DMS153 (cell line): ENCODE measurements around the gene TMX3.

ENCODE experiments used
- DNase-seq: peaks from one replicate; lab custom pipeline; 2025; lab: John Stamatoyannopoulos, UW

Gene TMX3, protein sequence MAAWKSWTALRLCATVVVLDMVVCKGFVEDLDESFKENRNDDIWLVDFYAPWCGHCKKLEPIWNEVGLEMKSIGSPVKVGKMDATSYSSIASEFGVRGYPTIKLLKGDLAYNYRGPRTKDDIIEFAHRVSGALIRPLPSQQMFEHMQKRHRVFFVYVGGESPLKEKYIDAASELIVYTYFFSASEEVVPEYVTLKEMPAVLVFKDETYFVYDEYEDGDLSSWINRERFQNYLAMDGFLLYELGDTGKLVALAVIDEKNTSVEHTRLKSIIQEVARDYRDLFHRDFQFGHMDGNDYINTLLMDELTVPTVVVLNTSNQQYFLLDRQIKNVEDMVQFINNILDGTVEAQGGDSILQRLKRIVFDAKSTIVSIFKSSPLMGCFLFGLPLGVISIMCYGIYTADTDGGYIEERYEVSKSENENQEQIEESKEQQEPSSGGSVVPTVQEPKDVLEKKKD

GRCh38 chr18:68714712-68715496 lies at the start of gene TMX3:
Gene TMX3, minus strand, starts transcription at chr18:68715108. Its CDS starts 127 bp downstream, at chr18:68714981.
- peak; percentile 80 for DNase-seq

DNA sequence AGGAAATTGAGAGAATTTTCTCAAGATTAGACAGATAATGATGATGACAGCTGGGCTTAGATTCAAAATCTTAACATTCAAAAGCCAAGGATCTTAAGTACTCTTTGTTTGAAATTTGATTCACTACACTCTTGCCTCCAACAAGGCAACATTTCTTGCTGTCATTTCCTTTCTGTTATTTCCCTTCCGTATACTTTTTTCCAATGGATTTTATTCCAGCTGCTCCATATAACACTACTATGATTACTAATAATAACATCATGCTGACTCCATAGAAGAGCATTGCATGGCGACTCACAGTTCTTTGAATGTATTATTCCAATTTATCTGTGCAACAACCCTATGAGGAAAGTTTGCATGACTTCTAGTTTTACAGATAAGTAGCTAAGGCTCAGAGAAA lies 49.1 kb upstream of the TMX3 start:
- no peak for DNase-seq

GRCh38 chr18:68763083-68763482 lies 48.2 kb upstream of the TMX3 start:
- no peak for DNase-seq

GRCh38 chr18:68759308-68759707 lies 44.4 kb upstream of the TMX3 start:
- DNase-seq: no peak

- no peak for DNase-seq
These were observed 42.2 kb upstream of the TMX3 start for GRCh38 chr18:68757126-68757525.

DNA sequence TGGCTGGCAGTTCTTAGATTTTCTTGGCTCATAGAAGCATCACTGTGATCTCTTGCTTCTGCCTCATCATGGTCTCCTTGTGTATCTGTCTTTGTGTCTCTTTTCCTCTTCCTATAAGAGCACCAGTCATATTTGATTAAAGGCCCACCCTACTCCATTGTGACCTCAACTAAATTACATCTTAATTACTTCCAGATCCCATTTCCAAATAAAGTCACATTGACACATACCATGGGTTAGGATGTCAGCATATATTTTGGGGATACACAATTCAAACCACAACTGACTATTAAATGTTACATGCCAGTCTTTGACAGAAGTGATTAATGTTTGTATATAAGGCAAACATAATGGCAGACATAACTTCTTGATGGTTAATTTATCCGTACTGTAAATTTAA lies 27.3 kb upstream of the TMX3 start:
- no peak for DNase-seq

- DNase-seq: no peak
These were observed 26.1 kb upstream of the TMX3 start for GRCh38 chr18:68740966-68741365.

GRCh38 chr18:68739462-68739861 lies 24.6 kb upstream of the TMX3 start:
- DNase-seq: no peak

DNA sequence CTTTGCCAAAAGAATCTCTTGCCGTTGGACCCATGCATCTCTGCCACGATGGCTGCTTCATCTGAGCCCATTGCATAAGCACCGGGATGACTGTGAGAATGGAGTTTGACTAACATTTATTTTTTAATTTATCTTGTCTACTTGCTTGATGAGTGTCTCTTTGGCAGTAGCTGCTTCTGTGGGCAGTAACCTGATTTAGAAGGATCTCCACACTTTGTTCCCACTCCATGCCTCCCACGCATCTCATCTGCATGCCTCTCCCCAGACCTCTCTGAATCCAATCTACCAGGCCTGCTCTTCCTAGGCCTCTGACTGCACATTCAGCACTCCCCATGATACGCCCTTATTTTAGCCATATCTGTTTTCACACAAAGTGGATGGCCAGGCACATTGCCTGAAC lies 23.7 kb upstream of the TMX3 start:
- DNase-seq: no peak

GRCh38 chr18:68735483-68736343 lies 20.8 kb upstream of the TMX3 start:
- DNase-seq: peak; percentile 14

- DNase-seq: no peak
These were observed 19.4 kb upstream of the TMX3 start for GRCh38 chr18:68734308-68734707.

- DNase-seq: no peak
These were observed 18.8 kb upstream of the TMX3 start for GRCh38 chr18:68733707-68734106.

DNA sequence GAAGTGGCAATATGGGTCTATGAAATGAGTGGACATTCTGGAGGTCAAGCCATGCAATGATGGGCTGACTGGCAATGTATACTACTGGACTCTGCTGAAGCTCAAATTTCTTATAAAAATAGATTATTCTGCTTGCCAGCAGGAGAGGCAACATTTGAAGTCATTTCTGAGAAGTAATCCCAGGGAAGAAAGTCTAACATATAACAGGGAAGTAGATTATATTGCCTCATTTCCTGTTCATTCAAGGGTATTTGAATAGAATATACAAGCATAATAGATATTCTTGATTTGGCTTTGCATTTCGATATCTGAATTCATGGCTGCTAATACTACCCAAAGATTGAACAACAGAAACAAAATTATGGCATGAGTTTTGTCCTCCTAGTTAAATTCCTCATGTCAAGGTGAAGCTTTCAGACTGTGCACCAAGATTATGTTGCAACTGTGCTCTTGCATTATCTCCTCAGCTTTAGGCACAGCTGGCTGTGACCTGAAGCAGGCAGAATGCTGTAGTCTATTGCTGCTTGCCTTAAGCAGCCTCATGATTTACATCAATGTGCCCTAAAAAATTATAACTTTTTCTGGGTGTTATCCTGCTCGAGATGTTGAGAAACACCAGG lies 13.3 kb upstream of the TMX3 start:
- DNase-seq: no peak

GRCh38 chr18:68727506-68727905 lies 12.6 kb upstream of the TMX3 start:
- no peak for DNase-seq

DNA sequence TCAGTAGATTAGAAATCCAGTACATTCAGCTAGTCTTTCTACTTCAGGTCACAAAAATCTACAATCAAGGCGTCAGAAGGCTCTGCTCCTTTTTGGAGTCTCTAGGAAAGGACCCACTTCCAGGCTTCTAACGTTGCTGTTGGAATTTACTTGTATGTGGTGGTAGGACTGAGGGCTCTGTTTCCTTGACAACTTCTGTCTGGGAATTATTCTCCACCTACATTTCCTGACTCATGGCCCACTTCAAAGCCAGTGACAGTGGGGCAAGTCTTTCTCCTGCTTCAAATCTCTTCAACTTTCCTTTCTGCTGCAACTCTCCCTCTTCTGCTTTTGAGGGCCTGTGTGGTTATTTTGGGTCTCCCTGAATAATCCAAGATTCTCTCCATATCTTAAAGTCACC lies 10.4 kb upstream of the TMX3 start:
- no peak for DNase-seq

DNA sequence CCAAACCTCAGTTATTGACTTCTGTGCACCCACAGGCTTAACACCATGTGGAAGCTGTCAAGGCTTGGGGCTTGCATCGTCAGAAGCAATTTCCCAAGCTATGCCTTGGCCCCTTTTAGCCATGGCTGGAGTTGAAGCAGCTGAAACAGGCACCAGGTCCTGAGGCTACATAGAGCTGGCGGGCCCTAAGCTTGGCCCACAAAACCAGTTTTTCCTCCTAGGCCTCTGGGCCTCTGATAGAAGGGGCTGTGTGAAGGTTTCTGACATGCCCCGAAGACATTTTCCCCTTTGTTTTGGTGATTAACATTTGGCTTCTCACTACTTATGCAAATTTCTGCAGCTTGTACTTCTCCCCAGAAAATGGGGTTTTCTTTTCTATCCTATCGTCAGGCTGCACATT lies 9.1 kb upstream of the TMX3 start:
- DNase-seq: no peak

GRCh38 chr18:68723539-68723938 lies 8.6 kb upstream of the TMX3 start:
- DNase-seq: no peak

GRCh38 chr18:68722821-68723220 lies 7.9 kb upstream of the TMX3 start:
- DNase-seq: no peak

- DNase-seq: no peak
These were observed 7.0 kb upstream of the TMX3 start for GRCh38 chr18:68721681-68722583.

DNA sequence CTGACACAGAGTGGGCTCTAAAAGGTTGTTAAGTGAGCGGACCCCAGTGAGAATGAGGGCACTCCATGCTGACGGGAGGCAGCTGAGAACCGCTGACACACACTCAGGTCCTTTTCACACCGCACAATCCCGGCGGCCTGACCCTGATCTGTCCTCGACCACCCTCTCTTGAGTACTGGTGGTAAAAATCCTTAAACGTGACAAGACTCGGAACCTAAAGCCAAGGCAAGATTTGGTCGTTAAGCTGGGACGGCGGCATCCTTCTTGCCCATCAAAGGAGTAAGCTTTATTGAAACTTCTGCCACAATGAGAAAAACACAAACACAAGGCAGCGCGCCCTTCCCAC lies 569 bp downstream of the TMX3 start:
- no peak for DNase-seq

DNA sequence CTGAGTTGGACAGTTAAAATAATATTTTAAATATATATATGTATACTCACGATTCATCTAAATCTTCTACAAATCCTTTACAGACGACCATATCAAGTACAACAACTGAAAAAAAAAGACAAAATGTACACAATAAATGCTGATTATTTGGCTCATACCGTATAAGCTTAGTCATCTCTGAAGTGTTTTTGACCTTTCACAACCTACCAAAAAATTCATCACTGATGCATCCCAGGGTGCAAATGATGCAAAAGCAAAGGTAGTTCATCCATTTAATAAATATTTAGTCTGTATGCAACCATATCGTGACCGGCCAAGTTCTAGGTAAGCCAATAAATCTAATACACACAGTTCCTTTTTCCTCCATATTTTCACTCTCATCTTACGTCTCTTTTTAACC lies 1.1 kb downstream of the TMX3 start:
- no peak for DNase-seq
